Measurements from ENCODE around the gene ZNF2.

ZNF2 gene

DNA sequence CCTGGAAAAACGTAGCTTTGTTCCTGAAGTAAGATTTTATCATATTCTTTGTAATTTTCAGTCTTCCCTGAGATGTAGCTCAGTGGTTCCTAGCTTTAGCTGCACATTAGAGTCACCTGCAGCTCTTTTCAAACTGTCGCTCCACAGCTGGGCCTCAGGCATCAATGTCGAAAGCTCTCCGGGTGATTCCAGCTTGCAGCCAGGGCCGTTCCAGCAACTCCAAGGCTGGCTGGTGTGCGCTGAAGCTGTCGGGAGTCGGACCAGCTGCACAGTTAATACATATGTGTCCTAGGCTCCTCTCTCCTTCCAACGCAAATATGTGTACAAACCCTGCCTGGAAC lies 609 bp upstream of the ZNF2 start:
- H3K9me3 Mint-ChIP-seq, result no peaks in the 10 kb centered on the region
- TF ChIP-seq, protein P1, sequence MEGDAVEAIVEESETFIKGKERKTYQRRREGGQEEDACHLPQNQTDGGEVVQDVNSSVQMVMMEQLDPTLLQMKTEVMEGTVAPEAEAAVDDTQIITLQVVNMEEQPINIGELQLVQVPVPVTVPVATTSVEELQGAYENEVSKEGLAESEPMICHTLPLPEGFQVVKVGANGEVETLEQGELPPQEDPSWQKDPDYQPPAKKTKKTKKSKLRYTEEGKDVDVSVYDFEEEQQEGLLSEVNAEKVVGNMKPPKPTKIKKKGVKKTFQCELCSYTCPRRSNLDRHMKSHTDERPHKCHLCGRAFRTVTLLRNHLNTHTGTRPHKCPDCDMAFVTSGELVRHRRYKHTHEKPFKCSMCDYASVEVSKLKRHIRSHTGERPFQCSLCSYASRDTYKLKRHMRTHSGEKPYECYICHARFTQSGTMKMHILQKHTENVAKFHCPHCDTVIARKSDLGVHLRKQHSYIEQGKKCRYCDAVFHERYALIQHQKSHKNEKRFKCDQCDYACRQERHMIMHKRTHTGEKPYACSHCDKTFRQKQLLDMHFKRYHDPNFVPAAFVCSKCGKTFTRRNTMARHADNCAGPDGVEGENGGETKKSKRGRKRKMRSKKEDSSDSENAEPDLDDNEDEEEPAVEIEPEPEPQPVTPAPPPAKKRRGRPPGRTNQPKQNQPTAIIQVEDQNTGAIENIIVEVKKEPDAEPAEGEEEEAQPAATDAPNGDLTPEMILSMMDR (IDR thresholded peaks at IDR 0.05; ENCODE audit: unreplicated experiment in 3 of 3), result no peak
- H3K27ac Mint-ChIP-seq, result peak overlapping the region; percentile 99 to 100 (median 99)
- no peaks in the 10 kb centered on the region for H3K36me3 Mint-ChIP-seq (ENCODE audit: low read depth)
- peak overlapping the region; percentile 100 for H3K4me3 Mint-ChIP-seq
- H3K27me3 Mint-ChIP-seq (ENCODE audit: low read depth), result no peaks in the 10 kb centered on the region
- H3K4me1 Mint-ChIP-seq, result peaks cover 28% of the 10 kb centered on the region

DNA sequence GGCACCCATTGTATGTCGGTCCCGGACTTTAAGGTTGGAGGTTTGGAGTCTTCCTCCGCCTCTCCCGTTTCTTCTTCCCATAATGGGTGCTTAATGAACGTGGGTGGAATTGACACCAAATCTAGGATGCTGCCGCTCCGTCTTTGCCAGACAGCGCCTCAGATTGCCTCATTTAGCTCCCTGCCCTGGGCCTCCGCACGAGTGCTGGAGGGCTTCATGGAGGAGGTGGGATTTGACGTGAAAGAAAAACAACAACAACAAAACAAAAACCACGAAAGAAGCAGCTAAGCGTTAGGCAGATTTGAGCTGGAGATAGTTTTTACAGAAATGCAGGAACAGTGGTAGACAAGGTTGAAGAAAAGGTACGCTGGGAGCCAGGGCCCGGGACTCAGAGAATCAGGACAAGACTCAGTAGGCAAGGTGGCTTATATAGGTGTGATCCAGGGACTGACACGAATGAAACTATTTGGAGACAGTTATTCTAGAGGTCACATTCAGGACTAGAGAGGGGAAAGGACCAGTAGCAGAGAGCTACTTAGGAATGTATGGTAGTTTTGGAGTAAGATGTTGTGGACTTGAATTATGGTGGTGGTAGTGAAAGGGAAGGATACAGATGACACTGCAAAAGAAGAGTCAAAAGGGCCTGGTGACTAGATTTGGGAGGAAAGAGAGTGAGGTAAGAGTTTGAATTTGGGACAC lies 605 bp downstream of the ZNF2 start:
- Mint-ChIP-seq H3K27ac (peak overlapping the region; percentile 99 to 100 (median 99)), H3K27me3 (ENCODE audit: low read depth) (no peaks in the 10 kb centered on the region), H3K4me1 (peaks cover 28% of the 10 kb centered on the region), H3K36me3 (ENCODE audit: low read depth) (no peaks in the 10 kb centered on the region), H3K9me3 (no peaks in the 10 kb centered on the region), H3K4me3 (peak overlapping the region; percentile 100)
- TF ChIP-seq, protein P1 (IDR thresholded peaks at IDR 0.05; ENCODE audit: unreplicated experiment in 3 of 3), result no peak

DNA sequence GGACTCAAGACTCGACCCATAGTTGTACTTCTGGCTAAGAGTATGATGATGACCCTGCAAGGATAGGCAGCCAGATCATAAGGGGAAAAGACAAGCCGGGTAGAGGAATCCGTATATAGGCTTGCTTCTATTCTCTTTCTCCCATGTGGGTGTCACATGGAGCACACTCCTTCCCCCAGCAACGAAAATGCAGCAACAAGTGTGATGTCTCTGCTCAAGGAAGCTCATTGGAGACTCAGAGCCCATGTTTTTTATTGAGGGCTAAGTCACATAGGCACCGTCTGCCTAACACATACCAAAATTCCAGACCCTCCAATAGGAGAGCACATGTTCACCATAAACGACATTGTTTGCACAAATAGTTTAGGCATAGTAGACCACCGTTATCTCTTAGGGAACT lies 6.3 kb downstream of the ZNF2 start:
- Mint-ChIP-seq H3K36me3 (ENCODE audit: low read depth) (peaks cover 5% of the 10 kb centered on the region), H3K9me3 (no peaks in the 10 kb centered on the region), H3K27ac (no peak overlapping the region), H3K4me1 (no peaks in the 10 kb centered on the region), H3K27me3 (ENCODE audit: low read depth) (no peaks in the 10 kb centered on the region), H3K4me3 (no peak overlapping the region)
- TF ChIP-seq, protein P1 (IDR thresholded peaks at IDR 0.05; ENCODE audit: unreplicated experiment in 3 of 3), result no peak

DNA sequence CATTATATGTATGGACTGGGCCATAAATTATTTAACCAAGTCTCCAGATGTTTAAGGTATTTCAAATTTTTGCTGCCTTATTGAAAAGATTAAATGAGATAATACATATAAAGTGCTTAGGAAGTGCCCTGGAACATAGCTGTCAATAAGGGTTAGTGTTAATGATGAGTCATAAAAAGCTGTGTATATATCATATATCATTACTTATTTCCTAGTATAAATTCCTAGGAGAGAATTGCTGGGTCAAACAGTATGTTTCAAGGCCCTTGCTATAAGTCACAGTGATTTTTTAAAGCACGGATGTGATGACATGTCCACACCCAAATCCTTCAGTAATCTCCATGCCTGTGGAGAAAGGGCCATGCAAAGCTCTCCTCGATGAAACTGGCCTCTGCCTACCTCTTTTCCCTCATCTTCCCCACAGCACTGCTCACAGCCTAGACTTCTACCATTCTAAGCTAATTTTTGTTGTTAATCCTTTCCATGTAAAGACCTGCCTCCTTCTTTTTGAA lies 8.5 kb downstream of the ZNF2 start:
- no peaks in the 10 kb centered on the region for H3K27me3 Mint-ChIP-seq (ENCODE audit: low read depth)
- peaks cover 20% of the 10 kb centered on the region for H3K36me3 Mint-ChIP-seq (ENCODE audit: low read depth)
- TF ChIP-seq, protein P1 (IDR thresholded peaks at IDR 0.05; ENCODE audit: unreplicated experiment in 3 of 3), result no peak
- no peak overlapping the region for H3K4me3 Mint-ChIP-seq
- H3K27ac Mint-ChIP-seq, result no peak overlapping the region
- no peaks in the 10 kb centered on the region for H3K9me3 Mint-ChIP-seq
- H3K4me1 Mint-ChIP-seq, result no peaks in the 10 kb centered on the region

DNA sequence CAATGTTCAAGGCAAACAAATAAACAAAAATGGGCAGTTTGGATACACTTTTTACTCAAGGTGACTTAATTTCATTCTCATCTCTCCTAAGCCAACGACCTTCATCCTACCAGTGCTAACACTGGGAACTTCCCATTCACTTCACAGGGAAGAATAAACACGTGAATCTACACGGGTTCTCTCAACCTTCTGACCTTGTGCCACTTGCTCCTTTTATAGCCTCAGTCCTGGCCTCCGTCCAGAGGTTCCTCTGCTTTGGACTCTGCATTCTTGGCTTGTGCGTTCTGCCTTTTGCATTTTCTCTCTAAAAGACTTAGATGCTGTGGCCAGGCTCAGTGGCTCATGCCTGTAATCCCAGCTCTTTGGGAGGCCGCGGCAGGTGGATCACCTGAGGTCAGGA lies 13.8 kb downstream of the ZNF2 start:
- H3K4me1 Mint-ChIP-seq, result no peaks in the 10 kb centered on the region
- peaks cover 71% of the 10 kb centered on the region for H3K36me3 Mint-ChIP-seq (ENCODE audit: low read depth)
- no peaks in the 10 kb centered on the region for H3K27me3 Mint-ChIP-seq (ENCODE audit: low read depth)
- no peak overlapping the region for H3K4me3 Mint-ChIP-seq
- H3K27ac Mint-ChIP-seq, result no peak overlapping the region
- peaks cover 13% of the 10 kb centered on the region for H3K9me3 Mint-ChIP-seq
- TF ChIP-seq, protein P1 (IDR thresholded peaks at IDR 0.05; ENCODE audit: unreplicated experiment in 3 of 3), result no peak

DNA sequence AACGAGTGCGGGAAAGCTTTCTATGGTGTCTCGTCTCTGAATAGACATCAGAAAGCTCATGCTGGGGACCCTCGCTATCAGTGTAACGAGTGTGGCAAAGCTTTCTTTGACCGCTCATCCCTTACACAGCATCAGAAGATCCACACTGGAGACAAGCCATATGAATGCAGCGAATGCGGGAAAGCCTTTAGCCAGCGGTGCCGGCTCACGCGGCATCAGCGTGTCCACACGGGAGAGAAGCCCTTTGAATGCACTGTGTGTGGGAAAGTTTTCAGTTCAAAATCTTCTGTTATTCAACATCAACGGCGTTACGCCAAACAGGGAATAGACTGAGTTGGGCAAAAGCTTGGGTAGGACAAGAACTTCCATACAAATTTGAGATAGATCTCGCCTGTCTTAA lies 16.2 kb downstream of the ZNF2 start:
- H3K36me3 Mint-ChIP-seq (ENCODE audit: low read depth), result peaks cover 74% of the 10 kb centered on the region
- H3K27me3 Mint-ChIP-seq (ENCODE audit: low read depth), result no peaks in the 10 kb centered on the region
- peaks cover 13% of the 10 kb centered on the region for H3K9me3 Mint-ChIP-seq
- H3K4me1 Mint-ChIP-seq, result no peaks in the 10 kb centered on the region
- no peak overlapping the region for H3K4me3 Mint-ChIP-seq
- TF ChIP-seq, protein P1 (IDR thresholded peaks at IDR 0.05; ENCODE audit: unreplicated experiment in 3 of 3), result no peak
- no peak overlapping the region for H3K27ac Mint-ChIP-seq
